GM21423 (cell line): ENCODE measurements around the gene CFAP45.

Experiments used
- ATAC-seq: cut with Tn5 transposase; IDR thresholded peaks from one replicate; pipeline ENCODE4 v1.9.1; 2021; ENCODE audit warnings: mild to moderate bottlenecking, moderate library complexity; ENCODE audit not compliant: unreplicated experiment

The CFAP45 gene

GRCh38 chr1:159828581-159829272 is 71.2 kb downstream of the CFAP45 start:
- ATAC-seq, result no peak

- no peak for ATAC-seq
Measured at GRCh38 chr1:159828176-159828575, 71.8 kb downstream of the CFAP45 start.

- ATAC-seq, result no peak
Measured at GRCh38 chr1:159827549-159827948, 72.4 kb downstream of the CFAP45 start.

DNA sequence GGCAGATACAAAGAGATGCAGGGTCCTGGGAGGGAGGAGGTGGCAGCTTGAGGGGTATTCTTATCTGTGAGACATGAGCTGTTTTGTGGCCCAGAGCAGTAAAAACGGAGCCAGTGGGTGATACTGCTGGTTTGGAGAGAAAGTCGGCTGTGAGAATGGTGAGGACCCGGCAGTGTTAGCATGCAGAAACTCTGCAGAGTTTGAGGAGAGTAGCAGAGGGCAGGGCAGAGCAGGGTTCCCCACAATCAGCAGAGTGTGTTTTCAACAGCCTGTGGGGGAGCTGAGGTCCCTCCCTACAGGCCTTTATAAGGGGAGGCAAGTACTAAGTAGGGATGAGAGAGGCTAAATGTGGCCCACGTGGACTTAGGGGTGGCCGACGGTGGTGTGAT is 72.9 kb downstream of the CFAP45 start:
- no peak for ATAC-seq

DNA sequence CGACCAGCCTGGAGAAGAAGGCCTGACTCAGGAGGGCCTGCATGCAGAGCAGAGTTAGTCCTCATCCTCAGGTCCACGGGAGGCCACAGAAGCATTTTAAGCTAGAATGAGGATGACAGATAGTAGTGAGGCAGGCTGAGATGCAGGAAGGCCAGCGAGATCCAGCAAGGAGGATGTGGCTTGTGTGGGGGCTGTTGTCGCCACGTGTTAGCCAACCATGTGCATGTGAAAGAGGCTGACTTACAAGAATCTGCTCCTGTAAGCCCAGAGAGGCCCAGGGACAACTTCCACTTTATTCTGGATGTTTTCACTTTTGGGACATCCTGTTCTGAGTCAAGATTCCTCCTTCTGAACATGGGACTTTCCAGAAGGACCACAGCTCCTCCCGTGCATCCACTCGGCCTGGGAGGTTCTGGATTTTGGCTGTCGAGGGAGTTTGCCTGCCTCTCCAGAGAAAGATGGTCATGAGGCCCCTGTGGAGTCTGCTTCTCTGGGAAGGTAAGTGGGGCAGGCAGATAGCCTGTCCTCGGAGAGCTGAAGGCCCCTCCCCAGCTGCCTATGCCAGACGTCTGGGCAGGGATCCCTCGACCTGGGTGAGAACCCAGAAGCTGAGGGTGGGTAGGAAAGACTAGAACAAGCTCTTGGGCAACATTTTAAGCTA is 73.4 kb downstream of the CFAP45 start, which contains the start of gene SLAMF8:
TSS of gene SLAMF8 (plus strand) at position 433 of the 661 bp plus-strand sequence. CDS start at position 459, 26 bp downstream.
- peak; percentile 67 for ATAC-seq

DNA sequence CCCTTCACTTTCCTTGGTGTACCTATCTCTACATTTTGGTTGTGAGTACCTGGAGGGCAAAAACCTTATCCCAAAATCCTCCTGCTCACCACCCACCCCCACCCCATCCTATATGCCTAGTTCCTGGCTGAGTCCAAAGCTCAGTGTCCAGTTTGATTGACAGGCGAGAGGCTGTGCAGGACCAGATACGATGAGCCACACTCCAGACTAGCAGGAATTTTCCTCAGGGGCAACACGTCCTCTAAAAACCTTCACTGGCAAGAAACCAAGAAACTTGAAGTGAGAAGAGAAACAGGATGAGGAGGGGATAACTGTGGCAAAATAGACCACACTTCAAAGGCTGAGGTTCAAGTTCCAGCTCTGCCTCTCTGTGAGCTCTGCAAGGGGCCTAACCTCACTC is 74.4 kb downstream of the CFAP45 start:
- no peak for ATAC-seq

GRCh38 chr1:159823406-159823805 is 76.6 kb downstream of the CFAP45 start:
- no peak for ATAC-seq
